ENCODE measurements around the gene DYDC2.

DNA sequence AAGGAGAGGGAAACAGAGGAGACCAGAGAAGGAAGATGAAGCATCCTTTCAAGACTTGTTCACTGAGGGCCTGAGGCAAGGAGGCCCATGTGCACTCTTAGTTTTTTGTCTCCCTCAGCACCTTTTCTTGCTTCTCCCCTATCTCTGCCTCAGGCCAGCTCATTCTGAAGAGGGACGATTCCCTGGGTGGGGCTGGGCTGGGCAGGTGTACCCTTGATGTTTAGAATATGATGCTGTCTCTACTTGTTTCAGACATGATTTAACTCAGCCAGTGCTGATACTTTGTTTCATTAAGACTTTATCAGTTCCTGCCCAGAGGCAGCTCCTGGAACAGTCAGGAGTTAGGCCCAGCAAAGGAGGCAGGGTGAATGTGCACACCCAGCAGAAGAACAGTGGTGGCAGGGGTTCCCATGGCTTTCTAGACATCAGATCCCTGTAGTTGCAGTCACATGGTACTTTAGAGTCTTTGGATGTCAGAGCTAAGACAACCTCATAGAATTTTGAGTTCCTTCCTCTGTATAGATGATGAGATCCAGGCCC lies 55.2 kb downstream of the DYDC2 start:
- TF ChIP-seq CTCF (conservative IDR thresholded peaks at IDR 0.05; ENCODE audit: low read length), result no peak
- TF ChIP-seq EZH2phosphoT487 (IDR thresholded peaks at IDR 0.05; ENCODE audit: borderline replicate concordance), result no peak

Measured in Loucy (cell line).